Upper lobe of left lung (tissue), 4 donors: ENCODE measurements around the gene GPD1L.
"Not testable (repeated sequence)": the region's sequence is repeated elsewhere in the genome, so short reads cannot be mapped to it uniquely, and the experiment has no call there.

Source experiments
- EP300 ChIP-seq, 4 donors: sonication (generic); formaldehyde crosslinking; IDR thresholded peaks; one replicate each; pipeline ENCODE4 v1.5.1; 2017; ENCODE audit warnings: antibody characterized with exemption in 4 of 4, control low read depth in 2 of 4
- POLR2AphosphoS5 ChIP-seq, 2 donors: sonication (generic); formaldehyde crosslinking; IDR thresholded peaks; one replicate each; pipeline ENCODE4 v1.5.1; 2017; ENCODE audit warnings: antibody characterized with exemption in 2 of 2

- TF ChIP-seq EP300, POLR2AphosphoS5 (IDR thresholded peaks at IDR 0.05): not testable (repeated sequence)
Measured at GRCh38 chr3:32058465-32058864, 48.0 kb upstream of the GPD1L start.
